ENCODE results near the gene IFI35. TPM values are rescaled to one million over a fixed set of nuclear protein-coding genes. Genes with fewer than 3 reads are reported as not detected.

The IFI35 gene
- 10 to 100 TPM; 16.2 to 42.3 (median 31.0) TPM for total RNA-seq

- H3K4me1 ChIP-seq, result no peaks in the 10 kb centered on the region
- DNase-seq (ENCODE audit: low spot score in 2 of 2), result peak; percentile 73 to 86
- no peaks in the 10 kb centered on the region for H3K9me3 ChIP-seq
- no peaks in the 10 kb centered on the region for H3K27me3 ChIP-seq
- TF ChIP-seq POLR2AphosphoS5 (IDR thresholded peaks at IDR 0.05) (peak; percentile 52 to 66 (median 53)), POLR2A (IDR thresholded peaks at IDR 0.05) (no peak), CTCF (IDR thresholded peaks at IDR 0.05) (peak in 1 of 3 donors; percentile 18)
- intact Hi-C loops (cut with DNase I; ENCODE audit: low total_unique reads), result no loop called here
- H3K27ac ChIP-seq, result peak within 1 kb of the TSS; percentile 96 to 98
- no peaks in the 10 kb centered on the region for H3K36me3 ChIP-seq
- H3K4me3 ChIP-seq, result peak within 1 kb of the TSS; percentile 55 to 89 (median 76)
Measured at GRCh38 chr17:43006639-43007551, at the start of gene IFI35. Gene IFI35 (plus strand): TSS chr17:43006784. CDS start chr17:43006948, 164 bp downstream.

- Histone ChIP-seq H3K27me3 (no peaks in the 10 kb centered on the region), H3K27ac (peak within 1 kb of the TSS; percentile 82 to 90), H3K4me3 (peak within 1 kb of the TSS; percentile 60 to 79 (median 71)), H3K36me3 (no peaks in the 10 kb centered on the region), H3K4me1 (peaks cover 0 to 6% of the 10 kb centered on the region in 2 donors), H3K9me3 (no peaks in the 10 kb centered on the region)
- intact Hi-C loops (cut with DNase I; ENCODE audit: low total_unique reads), result no loop called here
- peak; percentile 84 to 94 (median 91) for TF ChIP-seq POLR2AphosphoS5 (IDR thresholded peaks at IDR 0.05)
- TF ChIP-seq POLR2A (IDR thresholded peaks at IDR 0.05), result peak; percentile 62
- TF ChIP-seq CTCF (IDR thresholded peaks at IDR 0.05), result no peak
- DNase-seq (ENCODE audit: low spot score in 2 of 2), result peak; percentile 87 to 90
Measured at GRCh38 chr17:42964161-42964932, 42.2 kb upstream of the IFI35 start, which contains the start of gene AARSD1. Gene AARSD1 (minus strand): TSS chr17:42964454. CDS start chr17:42964440, 14 bp downstream.

- intact Hi-C loops (cut with DNase I; ENCODE audit: low total_unique reads), result no loop called here
Measured at GRCh38 chr17:42967925-42968324, 38.7 kb upstream of the IFI35 start.

GRCh38 chr17:42969001-42969581, 37.5 kb upstream of the IFI35 start:
- Histone ChIP-seq H3K4me1 (no peaks in the 10 kb centered on the region), H3K27me3 (no peaks in the 10 kb centered on the region), H3K36me3 (no peaks in the 10 kb centered on the region), H3K4me3 (no peak overlapping the region), H3K27ac (no peak overlapping the region), H3K9me3 (no peaks in the 10 kb centered on the region)
- DNase-seq (ENCODE audit: low spot score in 2 of 2), result no peak
- TF ChIP-seq CTCF (IDR thresholded peaks at IDR 0.05) (no peak), POLR2AphosphoS5 (IDR thresholded peaks at IDR 0.05) (no peak), POLR2A (IDR thresholded peaks at IDR 0.05) (no peak)
- intact Hi-C loops (cut with DNase I; ENCODE audit: low total_unique reads), result no loop called here

More at GRCh38 chr17:42967925-42968324, 38.7 kb upstream of the IFI35 start:
- Histone ChIP-seq H3K4me3 (no peak overlapping the region), H3K4me1 (peaks cover 0 to 6% of the 10 kb centered on the region in 2 donors), H3K27me3 (no peaks in the 10 kb centered on the region), H3K9me3 (no peaks in the 10 kb centered on the region), H3K36me3 (no peaks in the 10 kb centered on the region), H3K27ac (no peak overlapping the region)
- TF ChIP-seq POLR2AphosphoS5 (IDR thresholded peaks at IDR 0.05) (no peak), CTCF (IDR thresholded peaks at IDR 0.05) (no peak), POLR2A (IDR thresholded peaks at IDR 0.05) (no peak)
- DNase-seq (ENCODE audit: low spot score in 2 of 2), result no peak
